PC-9 (cell line): Measurements from ENCODE around the gene GULP1. TPM values are rescaled to one million over a fixed set of nuclear protein-coding genes. Genes with fewer than 3 reads are reported as not detected.

Source experiments
- BruUV-seq: library from RNA; stranded (reverse); fragments of 400-500 nt; replicated peaks from 2 replicates; lab custom pipeline; 2021; lab: Mats Ljungman, UMichigan
- CTCF ChIA-PET: fragments of 300-600 bp; sonication (Branson Sonifier 250); formaldehyde crosslinking; loops from one replicate; lab custom pipeline; 2022; ENCODE audit warnings: antibody characterized with exemption; lab: Charles Lee
- POLR2A ChIA-PET: fragments of 300-600 bp; sonication (Branson Sonifier 250); formaldehyde crosslinking; loops from one replicate; lab custom pipeline; 2022; ENCODE audit warnings: antibody characterized with exemption; ENCODE audit not compliant: unreplicated experiment; lab: Charles Lee
- DNase-seq, 2 experiments: peaks; one replicate each; pipeline versions ENCODE4 v3.0.0 to v3.0.0-alpha.2; 2015 to 2022; ENCODE audit warnings: mixed read lengths in 1 of 2
- H2AFZ ChIP-seq: fragments of 200-600 bp; sonication (generic); 2 replicates; pipeline ENCODE4 v1.8.1; 2017; ENCODE audit warnings: antibody characterized with exemption
- H3F3A ChIP-seq: fragments of 200-600 bp; sonication (generic); 2 replicates; pipeline ENCODE4 v1.8.1; 2017; ENCODE audit warnings: antibody characterized with exemption, mild to moderate bottlenecking, low read depth; ENCODE audit not compliant: insufficient read depth
- H3K27ac ChIP-seq: fragments of 200-600 bp; sonication (generic); 2 replicates; pipeline ENCODE4 v1.6.1; 2016; ENCODE audit warnings: mixed run types
- H3K27me3 ChIP-seq: fragments of 200-600 bp; sonication (generic); 2 replicates; pipeline ENCODE4 v1.6.1; 2016; ENCODE audit warnings: low read depth, mixed run types; ENCODE audit not compliant: insufficient read depth
- H3K36me3 ChIP-seq: fragments of 200-600 bp; sonication (generic); 2 replicates; pipeline ENCODE4 v1.6.1; 2016; ENCODE audit warnings: low read depth, mixed run types
- H3K4me1 ChIP-seq: fragments of 200-600 bp; sonication (generic); replicated peaks from 2 replicates; pipeline ENCODE4 v1.6.1; 2016; ENCODE audit warnings: mixed run types; ENCODE audit not compliant: insufficient read depth
- H3K4me2 ChIP-seq: fragments of 200-600 bp; sonication (generic); 2 replicates; pipeline ENCODE4 v1.6.1; 2017; ENCODE audit warnings: mixed run types
- H3K4me3 ChIP-seq: fragments of 200-600 bp; sonication (generic); 2 replicates; pipeline ENCODE4 v1.6.1; 2016; ENCODE audit warnings: mixed run types
- H3K79me2 ChIP-seq: fragments of 200-600 bp; sonication (generic); 2 replicates; pipeline ENCODE4 v1.6.1; 2017; ENCODE audit warnings: low read depth, mixed run types
- H3K9me2 ChIP-seq: fragments of 200-600 bp; sonication (generic); 2 replicates; pipeline ENCODE4 v1.8.1; 2017; ENCODE audit warnings: mild to moderate bottlenecking; ENCODE audit not compliant: insufficient read depth
- H3K9me3 ChIP-seq: fragments of 200-600 bp; sonication (generic); 2 replicates; pipeline ENCODE4 v1.8.1; 2016; ENCODE audit warnings: low read depth; ENCODE audit not compliant: insufficient read depth
- H4K20me1 ChIP-seq: fragments of 200-600 bp; sonication (generic); 2 replicates; pipeline ENCODE4 v1.8.1; 2017; ENCODE audit not compliant: insufficient read depth
- CTCF ChIP-seq: fragments of 200-600 bp; sonication (generic); conservative IDR thresholded peaks from 2 replicates; pipeline ENCODE4 v1.6.1; 2017; ENCODE audit warnings: mixed run types, antibody characterized with exemption, mild to moderate bottlenecking, moderate library complexity
- EZH2 ChIP-seq: fragments of 200-600 bp; sonication (generic); IDR thresholded peaks from 2 replicates; pipeline ENCODE4 v1.8.0; 2017; ENCODE audit warnings: antibody characterized with exemption, low read depth
- intact Hi-C: fragments of 100-400 bp; cut with micrococcal nuclease; formaldehyde crosslinking; loops from one replicate; pipeline ENCODE4 v1.10.0; 2022; ENCODE audit not compliant: unreplicated experiment
- total RNA-seq: library from RNA; stranded (reverse); gene quantifications from 2 replicates; pipeline ENCODE4 v1.2.3, GENCODE V29; 2021

The GULP1 gene
- total RNA-seq, 1 experiment from 2014 or later, result 38.0 TPM

GRCh38 chr2:188474316-188474715 lies 182.6 kb downstream of the GULP1 start:
- Histone ChIP-seq H3K36me3 (no peaks in the 10 kb centered on the region), H3K27ac (no peak overlapping the region), H3K27me3 (no peaks in the 10 kb centered on the region), H3K4me1 (no peaks in the 10 kb centered on the region), H2AFZ (no peak overlapping the region), H3F3A (no peaks in the 10 kb centered on the region), H4K20me1 (no peaks in the 10 kb centered on the region), H3K9me3 (no peaks in the 10 kb centered on the region), H3K79me2 (no peaks in the 10 kb centered on the region), H3K9me2 (no peaks in the 10 kb centered on the region), H3K4me2 (no peak overlapping the region), H3K4me3 (no peak overlapping the region)
- no TSS peak for BruUV-seq
- intact Hi-C loops, result no loop called here
- ChIA-PET CTCF (no interaction called here), POLR2A (no interaction called here)
- DNase-seq, result no peak
- TF ChIP-seq EZH2 (no peak), CTCF (no peak)

- H4K20me1 ChIP-seq, result no peaks in the 10 kb centered on the region
- no peak overlapping the region for H2AFZ ChIP-seq
- H3K27ac ChIP-seq, result no peak overlapping the region
- no peaks in the 10 kb centered on the region for H3K4me1 ChIP-seq
- TF ChIP-seq CTCF, result no peak
- no peak for TF ChIP-seq EZH2
- H3F3A ChIP-seq, result no peaks in the 10 kb centered on the region
- ChIA-PET CTCF (no interaction called here), POLR2A (no interaction called here)
- H3K79me2 ChIP-seq, result no peaks in the 10 kb centered on the region
- no peaks in the 10 kb centered on the region for H3K27me3 ChIP-seq
- H3K4me3 ChIP-seq, result no peak overlapping the region
- no peaks in the 10 kb centered on the region for H3K9me3 ChIP-seq
- DNase-seq, result peak; percentile 4 to 40
- intact Hi-C loops, result no loop called here
- no TSS peak for BruUV-seq
- no peaks in the 10 kb centered on the region for H3K36me3 ChIP-seq
- no peaks in the 10 kb centered on the region for H3K9me2 ChIP-seq
- no peak overlapping the region for H3K4me2 ChIP-seq
Observed at GRCh38 chr2:188475945-188476344, 184.3 kb downstream of the GULP1 start.

- Histone ChIP-seq H3K4me2 (no peak overlapping the region), H3K36me3 (no peaks in the 10 kb centered on the region), H2AFZ (no peak overlapping the region), H3K4me1 (no peaks in the 10 kb centered on the region), H4K20me1 (no peaks in the 10 kb centered on the region), H3K27ac (no peak overlapping the region), H3F3A (no peaks in the 10 kb centered on the region), H3K9me2 (no peaks in the 10 kb centered on the region), H3K9me3 (no peaks in the 10 kb centered on the region), H3K79me2 (no peaks in the 10 kb centered on the region), H3K4me3 (no peak overlapping the region), H3K27me3 (no peaks in the 10 kb centered on the region)
- intact Hi-C loops, result no loop called here
- POLR2A ChIA-PET, result no interaction called here
- CTCF ChIA-PET, result no interaction called here
- DNase-seq, result no peak
- no TSS peak for BruUV-seq
- no peak for TF ChIP-seq EZH2
- no peak for TF ChIP-seq CTCF
Observed at GRCh38 chr2:188477564-188478103, 186.0 kb downstream of the GULP1 start.
